HG03520 (cell line): ENCODE results near the gene CAB39L.

Experiments
- ATAC-seq: cut with Tn5 transposase; IDR thresholded peaks from one replicate; pipeline ENCODE4 v1.9.1; 2021; ENCODE audit warnings: mild to moderate bottlenecking, moderate library complexity; ENCODE audit not compliant: unreplicated experiment

Gene CAB39L

DNA sequence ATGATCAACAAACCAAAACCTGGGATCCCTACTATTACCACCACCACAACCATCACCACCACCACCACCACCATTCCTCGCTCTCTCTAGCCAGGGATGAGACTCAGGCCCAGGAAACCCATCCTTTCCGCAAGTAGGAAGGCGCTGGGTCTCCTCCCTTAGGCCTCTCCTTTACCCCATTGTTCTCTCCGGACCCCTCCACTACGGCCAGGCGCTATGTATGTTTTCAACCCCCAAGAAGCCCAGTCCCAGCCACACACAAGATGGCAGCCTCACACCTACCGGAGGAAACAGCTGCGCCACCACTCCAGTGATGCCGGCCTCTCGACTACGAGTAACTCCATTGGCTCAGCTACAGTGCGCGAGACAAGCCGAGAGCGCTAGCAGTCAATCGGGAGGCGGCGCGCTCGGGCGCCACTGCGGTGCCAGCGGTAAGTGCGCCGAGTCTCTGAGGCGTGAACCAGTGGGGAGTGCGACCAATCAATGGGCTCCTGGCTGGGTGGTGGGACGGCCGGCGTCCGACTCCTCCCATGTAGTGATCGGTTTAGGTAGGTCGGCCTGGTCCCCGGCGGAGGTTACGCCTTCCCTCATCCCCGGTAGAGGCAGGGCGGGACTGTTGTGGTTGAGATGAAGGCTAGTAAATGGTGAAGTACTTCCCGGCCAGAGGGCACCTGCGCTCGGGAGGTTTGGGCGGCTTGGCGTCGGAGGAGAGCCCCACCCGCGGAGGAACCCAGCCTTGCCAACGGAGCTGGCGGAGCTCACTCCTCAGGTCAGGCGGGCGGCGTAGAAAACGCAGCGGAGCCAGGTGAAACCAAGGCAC is at the start of gene CAB39L, which contains the start of gene SETDB2:
Gene CAB39L, minus strand, starts transcription at position 361 of the 820 bp plus-strand sequence. CDS start 61,154 bp downstream, outside the sequence.
Gene SETDB2, plus strand, starts transcription at position 571 of the 820 bp plus-strand sequence. CDS start 7,620 bp downstream, outside the sequence.
- ATAC-seq, result peak; percentile 91

DNA sequence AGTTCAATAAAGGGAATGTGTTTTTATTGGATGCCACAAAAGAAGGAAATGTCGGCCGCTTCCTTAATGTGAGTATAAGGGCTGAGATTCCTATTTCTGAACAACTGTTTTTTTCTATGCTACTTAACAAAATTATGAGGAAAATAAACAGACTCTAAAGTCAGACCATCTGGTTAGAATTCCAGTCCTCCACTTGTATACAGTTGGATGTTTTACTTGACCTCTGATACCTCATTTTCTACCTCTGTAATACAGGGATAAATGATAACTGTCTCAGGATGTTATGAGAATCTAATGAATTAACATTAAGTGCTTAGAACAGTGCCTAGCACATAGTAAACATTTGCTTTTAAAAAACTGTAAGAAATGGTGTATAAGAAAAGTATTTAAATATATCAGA is 44.7 kb upstream of the CAB39L start:
- ATAC-seq, result no peak

DNA sequence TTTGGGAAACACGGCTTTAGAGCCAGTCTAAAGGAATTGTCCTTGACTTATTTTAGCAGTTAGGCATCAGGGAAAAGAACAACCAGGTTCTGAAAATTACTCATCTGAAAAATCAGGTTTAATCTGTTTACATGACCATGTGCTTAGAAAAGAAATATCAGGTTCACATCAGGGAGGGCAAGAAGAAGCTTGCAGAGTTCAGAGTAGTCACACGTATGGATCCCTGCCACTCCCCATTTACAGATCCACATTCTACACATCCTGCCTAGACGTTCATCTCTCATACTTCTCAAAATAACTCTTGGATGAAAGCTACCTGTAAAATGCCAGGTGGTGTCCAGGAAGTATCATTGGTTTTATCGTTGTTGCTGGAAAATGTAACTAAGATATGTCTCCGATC is 37.9 kb upstream of the CAB39L start:
- no peak for ATAC-seq

DNA sequence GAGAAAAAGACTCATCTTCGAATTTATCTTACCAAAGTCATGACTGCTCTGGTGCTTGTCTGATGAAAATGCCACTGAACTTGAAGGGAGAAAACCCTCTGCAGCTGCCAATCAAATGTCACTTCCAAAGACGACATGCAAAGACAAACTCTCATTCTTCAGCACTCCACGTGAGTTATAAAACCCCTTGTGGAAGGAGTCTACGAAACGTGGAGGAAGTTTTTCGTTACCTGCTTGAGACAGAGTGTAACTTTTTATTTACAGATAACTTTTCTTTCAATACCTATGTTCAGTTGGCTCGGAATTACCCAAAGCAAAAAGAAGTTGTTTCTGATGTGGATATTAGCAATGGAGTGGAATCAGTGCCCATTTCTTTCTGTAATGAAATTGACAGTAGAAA is 32.7 kb upstream of the CAB39L start:
- ATAC-seq, result no peak

DNA sequence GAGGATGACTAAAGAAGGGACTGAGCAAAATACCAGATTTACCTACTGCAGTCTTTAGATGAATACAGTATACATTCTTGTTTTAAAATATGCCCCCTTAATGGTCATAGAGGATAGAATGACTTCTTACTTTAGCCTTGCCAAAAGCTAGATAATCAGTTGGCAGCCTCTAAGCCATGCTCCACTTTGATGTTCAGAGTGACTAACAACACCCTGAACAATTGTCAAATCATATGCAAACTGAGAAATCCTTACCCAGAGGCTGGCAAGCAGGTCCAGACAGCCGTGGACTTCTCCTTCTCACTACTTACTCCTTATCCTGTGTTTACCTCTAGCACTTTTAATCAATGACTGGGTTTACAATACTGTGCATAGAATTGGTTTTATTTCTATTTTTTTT is 28.3 kb upstream of the CAB39L start:
- ATAC-seq, result no peak

DNA sequence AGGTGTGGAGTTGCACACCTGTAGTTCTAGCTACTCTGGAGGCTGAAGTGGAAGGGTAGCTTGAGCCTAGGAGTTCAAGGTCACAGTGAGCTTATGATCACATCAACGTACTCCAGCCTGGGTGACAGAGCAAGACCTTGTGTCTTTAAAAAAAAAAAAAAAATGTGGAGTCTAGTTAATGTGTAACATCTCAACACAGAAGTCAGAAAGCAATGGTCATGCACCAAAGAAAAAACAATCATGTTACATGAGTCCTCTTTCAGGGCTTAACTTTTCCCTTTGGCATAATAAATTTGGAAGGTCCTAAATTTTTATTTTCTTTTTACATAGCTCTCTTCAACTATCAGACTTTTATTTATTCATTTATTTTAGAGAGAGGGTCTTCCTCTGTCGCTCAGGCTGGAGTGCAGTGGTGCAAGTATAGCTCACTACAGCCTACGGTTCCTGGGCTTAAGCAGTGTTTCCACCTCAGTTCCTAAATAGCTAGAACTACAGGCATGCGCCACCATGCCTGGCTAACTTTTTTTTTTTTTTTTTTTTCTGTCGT is 22.5 kb upstream of the CAB39L start:
- ATAC-seq, result no peak

DNA sequence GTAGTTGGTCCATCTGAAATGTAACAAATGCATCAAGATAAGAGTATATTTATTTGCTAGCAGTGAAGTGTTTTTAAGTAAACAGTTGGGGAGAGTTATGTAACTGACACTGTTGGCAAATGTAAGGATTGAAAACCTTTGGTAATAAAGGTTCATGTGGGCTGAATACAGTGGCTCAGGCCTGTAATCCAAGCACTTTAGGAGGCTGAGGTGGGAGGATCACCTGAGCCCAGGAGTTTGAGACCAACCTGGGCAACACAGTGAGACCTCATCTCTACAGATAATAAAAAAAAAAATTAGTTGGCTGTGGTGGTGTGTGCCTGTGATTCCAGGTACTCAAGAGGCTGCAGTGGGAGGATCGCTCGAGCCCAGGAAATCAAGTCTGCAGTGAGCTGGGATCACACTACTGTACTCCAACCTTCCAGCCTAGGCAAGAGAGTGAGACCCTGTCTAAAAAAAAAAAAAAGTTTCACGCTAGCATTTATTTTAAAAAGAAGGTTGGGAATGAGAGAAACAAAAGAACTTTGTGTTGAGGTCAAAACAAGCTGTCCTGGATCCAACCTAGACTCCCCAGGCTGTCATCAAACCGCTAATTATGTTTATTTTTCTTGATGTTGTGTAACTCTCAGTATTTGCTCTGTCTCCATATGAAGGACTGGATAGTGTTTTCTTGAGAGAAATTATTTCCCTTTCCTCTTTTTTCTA is 20.9 kb upstream of the CAB39L start:
- ATAC-seq, result no peak

DNA sequence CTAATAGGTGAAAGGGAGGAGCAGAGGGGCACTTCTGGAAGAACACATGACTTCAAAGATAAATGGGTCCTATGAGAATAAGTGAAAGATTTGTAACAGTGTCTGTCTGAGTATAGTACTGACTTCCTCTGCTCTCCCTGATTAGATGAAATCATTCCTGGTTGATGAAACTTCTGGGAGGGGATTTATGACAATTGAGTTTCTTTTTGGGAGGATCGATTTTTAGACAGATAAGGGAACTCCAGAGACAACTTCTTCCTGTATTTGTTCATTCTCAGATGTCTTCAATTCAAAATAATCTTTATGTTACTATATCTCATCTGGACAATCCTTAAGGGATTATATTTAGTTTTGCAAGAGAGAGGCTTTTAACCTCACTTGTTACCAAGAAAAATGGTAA is 20.2 kb upstream of the CAB39L start:
- ATAC-seq, result no peak

DNA sequence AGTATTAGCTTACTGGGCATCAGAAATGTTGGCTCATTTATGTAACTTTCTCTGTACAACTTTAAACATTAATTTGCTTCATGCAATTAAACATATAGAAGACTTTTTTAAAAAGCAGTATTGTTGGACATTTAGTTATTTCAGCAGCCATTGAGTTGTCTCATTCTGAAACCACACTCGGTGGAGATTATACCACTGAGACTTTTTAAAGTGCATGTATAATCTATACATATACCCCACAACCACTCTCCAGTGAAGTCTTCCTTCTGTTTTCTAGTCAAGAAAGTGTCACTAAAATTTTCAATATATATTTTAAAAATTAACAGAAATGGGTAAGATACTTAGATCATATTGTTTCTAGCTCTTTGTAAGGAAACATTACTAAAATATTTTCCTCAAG is 15.7 kb upstream of the CAB39L start:
- ATAC-seq, result no peak

DNA sequence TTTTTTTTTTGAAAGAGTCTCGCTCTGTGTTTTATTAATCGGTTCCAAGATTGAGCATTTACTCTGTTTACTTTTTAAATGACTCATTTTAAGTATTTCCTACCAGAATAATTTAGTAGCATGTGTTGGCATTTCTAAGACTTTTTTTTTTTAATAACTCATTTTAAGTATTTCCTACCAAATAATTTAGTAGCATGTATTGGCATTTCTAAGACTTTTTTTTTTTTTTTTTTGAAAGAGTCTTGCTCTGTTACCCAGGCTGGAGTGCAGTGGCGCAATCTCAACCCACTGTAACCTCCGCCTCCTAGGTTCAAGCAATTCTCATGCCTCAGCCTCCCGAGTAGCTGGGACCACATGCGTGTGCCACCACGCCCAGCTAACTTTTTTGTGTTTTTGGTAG is 13.4 kb upstream of the CAB39L start:
- no peak for ATAC-seq

DNA sequence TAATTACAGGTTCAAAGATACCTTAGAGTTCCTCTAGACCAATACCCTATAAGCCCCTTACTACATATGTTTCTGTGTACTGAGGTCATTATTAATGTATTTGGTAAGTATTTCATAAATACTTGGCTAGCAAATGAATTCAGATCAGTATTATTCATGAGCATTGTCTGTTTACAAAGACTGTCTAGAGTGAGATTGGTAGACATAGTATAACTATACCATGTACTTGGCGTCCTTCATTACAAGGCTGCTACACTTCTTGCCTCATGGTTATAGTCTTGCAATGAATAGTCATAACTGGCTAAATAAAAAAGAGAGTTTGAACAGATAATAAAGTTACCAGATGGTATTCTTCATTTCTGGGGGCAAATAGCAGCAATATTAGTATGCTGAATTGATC is 12.3 kb upstream of the CAB39L start:
- ATAC-seq, result no peak

DNA sequence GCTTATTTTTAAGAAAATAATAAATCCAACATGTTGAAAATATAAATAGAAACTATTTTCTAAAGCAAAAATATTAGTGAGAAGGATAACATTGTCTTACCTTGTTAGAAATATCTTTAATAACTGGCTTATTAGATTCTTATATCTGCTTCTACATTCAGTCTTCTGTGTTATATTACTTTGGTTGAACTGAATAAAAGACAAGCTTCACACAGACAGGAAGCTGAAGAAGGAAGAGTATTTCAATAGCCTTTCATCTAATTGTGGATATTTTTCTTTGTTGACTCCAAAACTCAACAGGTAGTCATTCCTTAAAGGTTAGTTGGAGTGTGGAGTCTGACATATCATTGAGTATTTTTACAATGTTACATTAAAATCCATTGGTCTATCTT is 11.1 kb upstream of the CAB39L start:
- no peak for ATAC-seq

DNA sequence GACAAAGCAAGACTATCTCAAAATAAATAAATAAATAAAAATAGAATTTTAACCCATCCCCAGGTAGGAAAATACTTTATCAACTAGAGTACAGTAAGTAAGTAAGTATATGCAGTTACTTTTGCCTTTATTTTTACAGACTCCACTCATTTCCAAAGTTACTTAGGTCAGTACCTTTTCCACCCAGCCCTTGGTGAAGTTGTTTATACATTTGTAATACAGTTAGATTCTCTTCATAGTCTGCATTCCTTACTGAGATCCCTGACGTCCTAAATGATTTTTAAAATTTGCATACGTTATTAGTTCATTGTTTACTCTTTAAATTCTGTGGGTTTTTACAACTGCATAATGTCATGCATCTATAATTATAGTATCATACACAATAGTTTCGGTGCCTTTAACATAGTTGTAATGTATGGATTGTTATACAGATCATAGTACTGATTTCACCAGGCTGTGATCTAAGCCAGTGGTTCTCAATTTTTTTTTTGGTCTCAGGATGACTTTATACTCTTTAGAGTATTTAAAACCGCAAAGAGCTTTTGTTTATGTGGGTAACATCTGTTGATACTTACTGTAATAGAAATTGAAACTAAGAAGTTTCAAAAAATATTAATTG is 10.6 kb upstream of the CAB39L start:
- peak; percentile 91 for ATAC-seq

DNA sequence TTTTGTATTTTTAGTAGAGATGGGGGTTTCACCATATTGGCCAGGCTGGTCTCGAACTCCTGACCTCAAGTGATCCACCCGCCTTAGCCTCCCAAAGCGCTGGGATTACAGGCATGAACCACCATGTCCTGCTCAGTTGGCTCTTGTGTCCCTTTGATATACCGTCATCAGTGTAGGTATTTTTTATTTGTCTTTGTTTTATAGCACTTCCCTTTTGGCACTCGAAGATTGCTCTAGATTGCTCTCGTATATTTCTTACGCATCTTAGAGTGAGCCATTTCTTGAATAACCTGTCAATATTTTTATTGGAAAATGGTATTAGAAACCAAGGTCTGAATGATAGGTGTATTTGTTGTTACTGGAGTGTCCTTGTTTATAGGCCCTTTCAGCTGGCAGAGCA is 9.6 kb upstream of the CAB39L start:
- ATAC-seq, result no peak

DNA sequence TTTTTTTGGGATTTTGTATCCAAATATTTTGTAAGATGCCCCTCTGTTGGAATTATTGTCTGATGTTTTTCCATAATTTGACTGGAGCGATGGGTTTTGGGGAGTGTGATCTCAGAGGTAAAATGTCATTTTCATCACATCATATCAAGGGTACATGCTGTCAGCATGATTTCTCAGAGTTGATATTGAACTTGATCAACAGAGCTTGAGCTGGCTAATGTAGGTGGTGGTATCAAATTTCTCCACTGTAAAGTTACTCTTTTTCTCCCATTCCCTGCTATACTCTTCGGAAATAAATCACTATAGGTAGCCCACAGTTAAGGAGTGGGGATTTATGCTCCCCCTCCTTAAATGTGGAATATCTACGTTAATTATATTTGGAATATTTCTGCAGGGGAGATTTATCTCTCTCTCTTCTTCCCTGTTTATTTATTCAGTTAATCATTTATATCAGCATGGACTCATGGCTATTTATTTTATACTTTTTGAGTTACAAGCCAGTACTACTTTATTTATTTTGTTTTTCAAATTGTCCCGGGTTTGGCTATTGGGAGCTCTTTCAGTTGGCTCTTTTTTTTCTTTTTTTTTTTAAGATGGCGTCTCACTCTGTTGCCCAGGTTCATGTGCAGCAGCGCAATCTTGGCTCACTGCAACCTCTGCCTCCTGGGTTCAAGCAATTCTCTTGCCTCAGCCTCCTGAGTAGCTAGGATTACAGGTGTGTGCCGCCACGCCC is 9.0 kb upstream of the CAB39L start:
- ATAC-seq, result no peak

DNA sequence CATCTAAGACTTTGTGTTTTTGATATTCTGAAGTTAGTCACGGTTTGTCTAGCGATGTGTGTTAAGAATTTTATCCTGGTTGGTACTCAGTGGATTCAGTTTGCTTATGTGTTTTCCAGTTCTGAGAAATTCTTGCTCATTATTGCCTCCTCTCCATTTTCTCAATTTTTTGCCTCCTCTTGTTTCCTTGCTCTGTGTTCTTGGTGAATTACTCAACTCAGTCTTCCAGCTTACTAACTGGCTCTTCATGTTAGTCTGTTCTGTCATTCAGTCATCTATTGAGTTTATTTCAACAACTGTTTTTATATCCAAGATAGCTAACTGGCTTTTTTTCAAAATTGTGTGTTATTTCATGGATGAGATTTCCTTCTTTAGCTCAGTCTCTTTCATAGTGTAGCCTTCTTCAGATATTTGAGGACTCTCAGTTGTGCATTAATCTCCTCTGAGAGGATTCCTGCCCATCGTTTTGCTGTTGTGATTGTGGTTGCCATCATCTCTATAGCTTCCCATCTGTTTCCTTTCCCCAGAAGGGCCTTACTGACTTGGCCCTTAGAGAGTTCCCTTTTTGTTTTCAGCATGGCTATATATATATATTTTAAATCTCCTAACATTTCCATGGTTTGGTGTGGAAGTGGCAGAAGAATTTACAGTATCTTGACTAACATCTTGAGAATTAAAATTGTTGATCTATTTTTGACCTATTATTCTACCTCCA is 6.4 kb upstream of the CAB39L start:
- no peak for ATAC-seq

DNA sequence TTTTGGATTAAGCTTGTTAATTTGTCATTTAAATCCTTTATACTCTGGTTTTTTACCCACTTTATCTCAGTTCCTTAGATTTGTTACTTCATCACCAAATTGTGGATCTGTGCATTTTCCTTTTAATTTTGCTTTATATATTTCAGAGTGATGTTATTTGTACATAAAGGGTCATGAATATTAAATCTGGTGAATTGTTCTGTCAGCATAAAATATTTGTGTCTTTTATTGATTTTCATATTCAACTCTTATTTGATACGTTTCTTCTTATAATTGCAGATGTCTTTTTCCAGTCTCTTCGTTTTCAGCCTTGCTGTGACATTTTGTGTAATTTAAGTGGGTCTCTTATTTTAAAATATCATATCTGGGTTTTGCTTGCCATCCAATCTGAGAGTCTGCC is 4.9 kb upstream of the CAB39L start:
- ATAC-seq, result no peak

DNA sequence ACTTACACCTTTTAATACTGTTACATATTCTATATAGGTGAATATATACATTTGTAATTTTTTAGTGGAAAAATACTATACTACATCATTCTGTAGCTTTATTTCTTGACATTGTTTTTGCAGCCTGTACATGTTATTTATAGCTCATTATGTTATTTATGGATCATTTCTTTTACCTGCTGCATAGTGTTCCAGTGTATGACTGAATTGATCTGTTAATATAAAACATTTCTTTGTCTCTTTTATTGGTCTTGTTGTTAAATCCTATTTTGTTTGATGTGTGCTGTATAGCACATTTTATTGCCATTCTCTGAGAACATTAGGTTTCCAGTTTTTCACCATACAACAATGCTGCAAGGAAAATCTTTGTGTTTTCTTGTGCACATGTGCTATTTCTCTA is 2.6 kb upstream of the CAB39L start:
- no peak for ATAC-seq

DNA sequence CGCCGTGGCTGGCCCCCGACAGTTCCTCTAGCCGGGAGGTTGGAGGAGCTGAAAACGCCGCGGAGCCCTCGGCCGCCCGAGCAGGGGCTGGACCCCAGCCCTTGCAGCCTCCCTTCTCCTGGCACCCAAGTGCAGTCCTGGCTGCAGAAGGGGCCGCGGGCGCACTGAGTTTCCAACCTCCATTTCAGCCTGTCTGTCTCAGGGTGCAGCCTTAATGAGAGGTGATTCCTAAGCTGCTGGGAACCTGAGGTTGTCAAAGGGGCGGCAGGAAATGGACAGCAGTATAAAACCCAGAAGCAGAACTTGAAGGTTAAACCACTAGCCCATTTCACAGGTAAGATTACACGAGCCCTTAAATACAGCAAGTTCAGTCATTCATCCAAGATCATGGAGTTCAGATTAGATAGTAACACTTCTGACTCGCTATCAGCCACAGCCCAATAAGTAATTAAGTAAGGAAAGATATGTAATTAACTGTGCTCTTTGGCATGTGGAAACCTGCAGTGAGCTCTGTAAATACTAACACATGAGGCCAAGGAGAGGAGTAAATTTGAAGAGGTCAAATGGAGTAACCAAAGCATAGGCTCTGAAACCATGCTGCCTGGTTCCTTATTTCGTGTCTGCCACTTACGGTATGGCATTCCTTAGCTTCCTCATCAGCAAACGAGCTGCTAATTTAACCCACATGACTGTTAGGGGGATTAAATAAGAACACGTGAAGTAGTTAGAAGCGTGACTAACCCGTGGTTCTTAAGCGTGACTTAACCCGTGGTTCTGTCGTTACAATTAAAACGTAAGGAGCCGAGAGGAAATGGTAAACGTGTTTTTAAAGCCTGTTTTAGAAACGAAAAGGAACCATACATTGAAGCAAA is 896 bp upstream of the CAB39L start:
- no peak for ATAC-seq
